Hepatic stellate cell (primary cell): ENCODE results near the gene LHFPL2.

ENCODE experiments used
- DNase-seq: peaks from one replicate; pipeline ENCODE4 v3.0.0; 2011; ENCODE audit warnings: low spot score

Gene LHFPL2

GRCh38 chr5:78594610-78595457 lies 53.7 kb downstream of the LHFPL2 start:
- DNase-seq = peak; percentile 84

- DNase-seq = no peak
Measured at GRCh38 chr5:78594021-78594420, 54.6 kb downstream of the LHFPL2 start.

- DNase-seq = no peak
Measured at GRCh38 chr5:78593465-78593864, 55.1 kb downstream of the LHFPL2 start.

GRCh38 chr5:78592735-78593386 lies 55.7 kb downstream of the LHFPL2 start:
- no peak for DNase-seq

- DNase-seq = no peak
Measured at GRCh38 chr5:78591972-78592700, 56.4 kb downstream of the LHFPL2 start.

GRCh38 chr5:78591138-78591612 lies 57.4 kb downstream of the LHFPL2 start:
- DNase-seq = peak; percentile 56

- no peak for DNase-seq
Measured at GRCh38 chr5:78589923-78590322, 58.6 kb downstream of the LHFPL2 start.

- no peak for DNase-seq
Measured at GRCh38 chr5:78588507-78588906, 60.1 kb downstream of the LHFPL2 start.

- no peak for DNase-seq
Measured at GRCh38 chr5:78587775-78588291, 60.7 kb downstream of the LHFPL2 start.

- DNase-seq = no peak
Measured at GRCh38 chr5:78587081-78587774, 61.3 kb downstream of the LHFPL2 start.

GRCh38 chr5:78586251-78586650 lies 62.3 kb downstream of the LHFPL2 start:
- peak; percentile 88 for DNase-seq

GRCh38 chr5:78578015-78578414 lies 70.6 kb downstream of the LHFPL2 start:
- no peak for DNase-seq

- DNase-seq = no peak
Measured at GRCh38 chr5:78577071-78577807, 71.3 kb downstream of the LHFPL2 start.

- DNase-seq = no peak
Measured at GRCh38 chr5:78576376-78576775, 72.2 kb downstream of the LHFPL2 start.

GRCh38 chr5:78574731-78575161 lies 73.8 kb downstream of the LHFPL2 start:
- no peak for DNase-seq

GRCh38 chr5:78574131-78574673 lies 74.4 kb downstream of the LHFPL2 start:
- DNase-seq = no peak

GRCh38 chr5:78573318-78573717 lies 75.3 kb downstream of the LHFPL2 start:
- DNase-seq = no peak

- DNase-seq = no peak
Measured at GRCh38 chr5:78570646-78571045, 77.9 kb downstream of the LHFPL2 start.

- DNase-seq = no peak
Measured at GRCh38 chr5:78569441-78569840, 79.1 kb downstream of the LHFPL2 start.

- no peak for DNase-seq
Measured at GRCh38 chr5:78568676-78569075, 79.9 kb downstream of the LHFPL2 start.

GRCh38 chr5:78568212-78568611 lies 80.4 kb downstream of the LHFPL2 start:
- DNase-seq = no peak
